Measurements from ENCODE around the gene PDHX.
A peak's percentile ranks its signal among the peaks of the same experiment; 100 is the strongest.
"Not testable (repeated sequence)": the region's sequence is repeated elsewhere in the genome, so short reads cannot be mapped to it uniquely, and the experiment has no call there.

PDHX gene

GRCh38 chr11:34913556-34913955 is 2.9 kb upstream of the PDHX start:
- DNase-seq, result not testable (repeated sequence)

GRCh38 chr11:34915136-34916014 is 1.0 kb upstream of the PDHX start:
- DNase-seq, result peak; percentile 40

- no peak for DNase-seq
Observed at GRCh38 chr11:34916843-34917770, 689 bp downstream of the PDHX start.

- no peak for DNase-seq
Observed at GRCh38 chr11:34921156-34921555, 4.7 kb downstream of the PDHX start.

GRCh38 chr11:34924714-34925113 is 8.3 kb downstream of the PDHX start:
- no peak for DNase-seq

GRCh38 chr11:34926101-34926830 is 9.8 kb downstream of the PDHX start:
- DNase-seq, result peak; percentile 17

GRCh38 chr11:34926831-34927132 is 10.4 kb downstream of the PDHX start:
- DNase-seq, result no peak

- DNase-seq, result no peak
Observed at GRCh38 chr11:34928268-34928959, 12.0 kb downstream of the PDHX start.

- no peak for DNase-seq
Observed at GRCh38 chr11:34928960-34929680, 12.7 kb downstream of the PDHX start.

- DNase-seq, result no peak
Observed at GRCh38 chr11:34929794-34930763, 13.7 kb downstream of the PDHX start.

- DNase-seq, result no peak
Observed at GRCh38 chr11:34936945-34937629, 20.7 kb downstream of the PDHX start.

GRCh38 chr11:34938611-34939010 is 22.2 kb downstream of the PDHX start:
- no peak for DNase-seq

GRCh38 chr11:34940026-34940677 is 23.7 kb downstream of the PDHX start:
- no peak for DNase-seq

GRCh38 chr11:34941688-34942087 is 25.3 kb downstream of the PDHX start:
- DNase-seq, result no peak

- DNase-seq, result no peak
Observed at GRCh38 chr11:34944692-34945091, 28.3 kb downstream of the PDHX start.

GRCh38 chr11:34948696-34949095 is 32.3 kb downstream of the PDHX start:
- no peak for DNase-seq

GRCh38 chr11:34953955-34954354 is 37.5 kb downstream of the PDHX start:
- no peak for DNase-seq

GRCh38 chr11:34957206-34957605 is 40.8 kb downstream of the PDHX start:
- DNase-seq, result no peak

GRCh38 chr11:34957606-34958005 is 41.2 kb downstream of the PDHX start:
- no peak for DNase-seq

- no peak for DNase-seq
Observed at GRCh38 chr11:34959770-34960169, 43.4 kb downstream of the PDHX start.

All from NCI-H510A treated with DMSO at 0.1 percent for 48 hours (cell line).